ENCODE results near the gene REN.

REN gene

DNA sequence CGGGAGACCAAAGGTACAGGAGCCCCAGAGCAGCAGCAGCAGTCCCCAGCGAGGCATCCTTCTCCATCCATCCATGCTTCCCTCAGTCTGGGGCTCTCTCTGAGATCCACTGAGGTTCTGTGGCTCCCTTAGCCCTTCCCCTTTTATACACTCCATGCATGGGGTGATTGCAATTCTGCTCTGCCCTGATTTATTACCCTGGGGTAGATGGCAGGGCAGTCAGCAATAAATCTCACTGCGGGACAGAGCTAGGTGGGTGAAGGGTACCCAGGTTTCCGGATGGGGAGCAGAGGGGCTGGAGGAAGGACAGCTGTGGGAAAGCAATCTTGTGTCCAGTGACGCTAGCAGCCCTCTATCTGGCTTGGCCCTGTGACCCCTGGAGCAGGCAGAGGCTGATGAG lies at the start of gene REN:
Gene REN, minus strand, starts transcription at position 119 of the 400 bp plus-strand sequence. Its CDS starts 44 bp downstream, at position 75.
- no peak for DNase-seq (ENCODE audit: low read depth)

DNA sequence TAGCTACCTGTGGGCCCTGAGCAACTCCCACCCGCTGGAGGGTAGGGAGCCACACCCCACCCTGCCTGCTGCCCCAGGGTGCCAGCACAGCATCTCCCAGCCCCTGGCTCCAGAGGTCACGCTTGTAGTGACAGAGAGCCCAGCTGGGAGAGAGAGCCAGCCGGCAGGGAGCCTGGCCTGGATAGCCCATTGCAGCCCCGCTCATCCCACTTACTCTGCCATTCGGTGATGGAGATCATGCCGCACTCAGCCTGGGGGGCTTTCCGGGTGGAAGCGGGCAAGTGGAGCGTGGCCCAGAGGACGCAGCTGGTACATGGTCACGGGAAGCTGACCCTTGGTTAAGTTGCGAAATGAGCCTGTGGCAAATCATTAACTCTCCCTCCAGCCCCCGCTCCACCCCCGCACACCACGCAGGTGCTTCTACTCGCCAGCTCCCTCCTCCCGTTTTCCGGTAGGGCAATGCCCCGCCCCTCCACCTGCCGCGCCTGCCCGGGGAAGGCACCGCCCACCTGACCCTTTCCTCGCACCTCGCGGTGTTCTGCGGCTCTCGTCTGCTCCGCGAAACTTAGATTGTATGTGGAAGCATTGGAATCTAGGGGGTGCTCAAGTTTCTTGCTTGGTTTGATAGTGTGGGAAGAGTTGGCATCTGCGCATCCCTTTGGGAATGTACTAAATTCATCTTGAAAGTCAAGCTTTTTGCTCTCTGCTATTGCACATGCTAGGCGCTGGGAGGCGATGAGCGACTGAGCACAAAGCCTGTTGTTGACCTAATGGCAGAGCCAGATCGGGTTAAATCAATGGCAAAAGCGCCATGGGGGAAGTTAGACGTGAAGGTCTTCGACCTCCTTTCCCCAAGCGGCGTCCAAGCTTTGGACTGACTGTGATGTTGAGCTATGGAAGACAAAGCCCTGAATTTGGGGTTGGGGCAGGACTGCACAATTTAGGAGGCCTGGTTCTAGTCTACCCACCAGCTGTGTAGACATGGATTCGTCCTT lies 47.8 kb upstream of the REN start, which contains the start of gene GOLT1A:
Gene GOLT1A, minus strand, starts transcription at position 321 of the 995 bp plus-strand sequence. Its CDS starts 82 bp downstream, at position 239.
- DNase-seq (ENCODE audit: low read depth) = peak; percentile 39

DNA sequence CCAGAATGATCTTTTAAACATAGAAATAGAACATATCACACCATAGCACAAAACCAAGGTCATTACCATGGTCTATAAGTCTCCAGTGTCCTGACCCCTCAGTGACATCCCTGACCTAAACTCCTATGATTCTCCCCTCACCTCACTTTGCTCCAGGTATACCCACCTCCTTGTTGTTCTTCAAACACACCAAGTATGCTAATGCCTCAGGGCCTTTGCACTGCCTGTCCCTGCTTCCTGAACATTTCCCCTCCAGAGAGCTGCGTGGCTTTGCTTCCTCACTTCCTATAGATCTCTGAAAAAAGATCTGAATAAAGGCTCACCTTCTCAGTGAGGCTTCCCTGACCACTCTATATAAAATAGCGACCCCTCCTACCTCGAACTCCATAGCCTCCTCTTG lies 46.6 kb upstream of the REN start:
- no peak for DNase-seq (ENCODE audit: low read depth)

DNA sequence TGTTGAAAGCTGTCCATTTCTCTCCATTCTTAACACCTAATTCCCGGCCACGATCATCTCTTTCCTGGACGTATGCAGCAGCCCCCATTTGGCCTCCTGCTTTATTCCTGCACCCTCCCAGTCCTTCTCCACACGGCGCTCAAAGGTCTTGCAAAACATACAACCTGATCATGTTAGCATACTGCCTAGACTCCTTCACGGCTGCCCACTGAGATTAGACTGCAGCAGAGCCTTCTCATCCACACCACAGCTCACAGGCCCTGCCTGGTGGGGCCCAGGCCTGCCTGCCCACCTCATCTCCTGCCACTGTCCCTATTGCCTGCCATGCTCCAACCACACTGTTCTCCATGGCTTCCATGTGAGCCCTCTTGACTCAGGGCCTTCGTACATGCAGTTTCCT lies 44.9 kb upstream of the REN start:
- no peak for DNase-seq (ENCODE audit: low read depth)

DNA sequence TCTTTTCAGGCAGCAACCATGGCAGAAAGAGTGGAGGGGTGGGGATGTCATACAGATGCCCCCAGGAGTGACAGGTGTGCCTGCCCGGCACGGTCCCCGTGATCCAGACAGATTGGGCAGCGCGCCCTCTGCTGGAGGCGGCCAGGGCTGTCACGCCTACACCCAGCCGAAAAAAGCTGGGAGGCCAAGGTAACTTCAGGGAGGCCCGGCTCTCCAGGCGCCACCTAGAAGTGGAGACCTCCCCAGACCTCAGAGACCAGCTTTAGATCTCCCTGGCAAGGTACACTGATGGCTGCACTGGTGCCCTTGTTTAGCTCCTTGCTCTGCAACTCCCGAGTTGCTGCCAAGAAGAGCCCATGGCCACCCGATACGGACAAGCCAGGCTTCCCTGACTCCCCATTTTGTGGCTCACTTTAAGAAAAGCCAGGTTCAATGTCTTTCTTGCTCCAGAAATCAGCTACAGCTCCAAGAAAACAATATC lies 41.0 kb upstream of the REN start:
- DNase-seq (ENCODE audit: low read depth) = no peak

DNA sequence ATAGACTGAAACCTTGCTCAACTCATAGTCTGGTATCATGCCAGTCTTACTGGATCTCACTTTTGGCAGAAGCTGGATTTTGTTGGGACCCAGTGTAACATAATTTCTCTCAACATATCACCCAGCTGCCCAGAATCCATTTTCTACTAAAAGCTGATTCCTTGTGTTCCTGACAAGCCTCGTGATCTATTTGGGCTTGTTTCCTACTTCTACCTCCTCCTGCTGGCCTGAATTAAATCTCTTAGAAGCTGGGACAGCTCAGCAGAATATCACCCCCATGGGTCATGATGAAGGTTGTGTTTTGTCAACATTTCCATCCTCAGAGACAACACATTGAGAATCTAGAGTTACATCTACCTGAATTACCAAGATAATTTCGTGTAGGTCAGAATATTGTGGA lies 40.0 kb upstream of the REN start:
- DNase-seq (ENCODE audit: low read depth) = no peak

DNA sequence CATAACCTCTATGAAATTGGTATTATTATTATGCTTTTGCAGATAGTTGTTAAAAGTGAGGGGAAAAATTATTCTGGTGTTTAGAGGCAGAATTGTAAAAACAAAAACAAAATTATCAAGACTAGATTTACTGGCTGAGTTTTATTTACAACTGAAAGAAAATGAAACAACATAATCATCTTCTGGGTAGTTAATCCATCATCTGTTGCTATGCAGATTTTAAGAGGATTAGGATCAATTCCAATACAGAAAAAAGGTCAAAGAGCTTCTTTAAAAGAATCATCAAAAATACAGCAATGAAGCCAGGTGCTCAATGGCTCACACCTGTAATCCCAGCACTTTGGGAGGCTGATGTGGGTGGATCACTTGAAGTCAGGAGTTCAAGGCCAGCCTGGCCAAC lies 39.3 kb upstream of the REN start:
- no peak for DNase-seq (ENCODE audit: low read depth)

DNA sequence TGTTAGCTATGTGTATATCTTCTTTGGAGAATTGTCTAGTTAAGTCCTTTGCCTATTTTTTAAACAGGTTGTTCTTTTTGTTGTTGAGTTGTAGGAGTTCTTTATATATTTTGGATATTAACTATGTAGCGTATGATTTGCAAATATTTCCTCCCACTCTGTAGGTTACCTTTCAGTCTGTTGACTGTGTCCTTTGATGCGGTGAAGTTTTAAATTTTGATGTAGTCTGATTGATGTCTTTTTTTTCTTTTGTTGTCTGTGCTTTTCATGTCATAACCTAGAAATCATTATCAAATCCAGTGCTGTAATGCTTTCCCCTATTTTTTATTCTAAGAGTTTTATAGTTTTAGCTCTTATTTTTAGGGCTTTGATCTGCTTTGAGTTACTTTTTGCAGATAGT lies 38.8 kb upstream of the REN start:
- no peak for DNase-seq (ENCODE audit: low read depth)

DNA sequence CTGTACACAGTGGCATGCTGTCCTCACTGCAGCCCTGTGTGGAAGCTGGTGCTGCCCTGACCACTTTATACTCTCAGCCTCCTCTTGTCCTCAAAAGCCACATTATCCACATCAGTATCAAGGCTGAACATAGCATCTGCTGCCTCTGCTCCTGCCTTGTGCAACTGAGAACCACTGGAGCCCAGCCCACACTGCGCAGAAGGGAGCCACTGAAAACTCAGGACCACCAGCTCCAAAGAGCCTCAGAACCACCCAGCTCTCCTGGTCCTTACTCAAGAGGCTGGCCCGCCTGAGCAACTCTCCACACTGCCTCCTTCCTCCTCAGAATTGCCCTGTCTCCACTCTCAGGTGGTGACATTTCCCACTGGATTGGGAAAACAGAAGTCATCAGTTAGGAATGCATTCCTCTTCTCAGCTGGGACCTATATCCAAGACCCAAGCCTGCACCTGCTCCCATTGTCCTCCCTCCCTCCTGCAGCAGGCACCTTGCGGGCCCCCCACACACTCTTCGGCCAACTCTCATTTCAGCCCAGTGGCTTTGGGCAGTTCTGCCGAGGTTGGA lies 37.1 kb upstream of the REN start:
- DNase-seq (ENCODE audit: low read depth) = no peak

DNA sequence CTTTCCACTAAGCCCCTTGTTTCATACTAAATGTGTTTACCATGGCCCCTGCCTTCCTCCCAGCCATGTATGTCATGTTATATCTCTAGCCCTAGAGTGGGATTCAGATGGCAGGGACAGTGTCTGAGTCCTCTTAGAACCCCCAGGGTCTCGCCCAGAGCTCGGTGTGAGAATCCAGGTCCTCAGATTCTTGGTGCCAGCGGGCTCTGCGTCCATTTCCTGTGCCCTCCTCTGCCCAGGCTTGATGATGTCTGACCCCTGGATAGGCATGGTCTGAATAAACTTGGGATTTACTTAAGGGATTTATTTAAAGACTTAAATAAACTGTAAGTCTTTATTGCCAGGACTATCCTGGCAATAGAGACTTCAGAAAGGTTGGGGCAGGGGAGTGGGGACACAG lies 36.3 kb upstream of the REN start:
- no peak for DNase-seq (ENCODE audit: low read depth)

DNA sequence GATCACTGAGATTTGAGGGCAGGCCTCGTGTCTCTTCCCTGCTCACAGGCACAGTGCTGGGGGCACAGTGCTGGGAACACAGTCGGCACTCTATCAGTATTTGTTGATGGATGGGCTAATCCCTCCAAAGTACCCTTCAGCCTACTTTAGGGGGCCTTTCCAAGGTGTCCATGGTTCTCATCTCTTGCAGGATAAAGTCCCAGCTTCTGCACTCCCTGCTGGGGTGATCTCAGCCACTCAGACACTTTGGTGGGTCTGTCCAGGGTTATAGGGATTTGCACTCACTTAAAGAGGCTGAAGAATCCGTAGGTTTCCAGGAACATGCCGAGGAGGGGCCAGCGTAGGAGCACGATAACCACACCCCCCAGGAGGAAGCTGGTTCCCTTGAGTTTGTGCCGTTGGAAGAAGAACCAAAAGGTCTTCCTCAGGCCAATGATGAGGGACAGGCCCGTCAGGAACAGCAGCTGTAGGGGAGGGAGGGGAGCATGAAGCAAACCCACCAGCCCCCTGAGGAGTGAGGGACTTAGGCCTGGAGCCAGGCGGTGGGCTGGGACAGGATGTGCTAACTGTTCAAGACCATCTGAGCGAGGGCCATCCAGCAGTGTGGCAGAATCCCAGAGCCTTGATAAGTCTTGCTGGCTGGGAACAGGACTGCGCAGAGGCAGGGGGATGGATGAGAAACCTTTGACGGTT lies 35.4 kb upstream of the REN start:
- DNase-seq (ENCODE audit: low read depth) = no peak

DNA sequence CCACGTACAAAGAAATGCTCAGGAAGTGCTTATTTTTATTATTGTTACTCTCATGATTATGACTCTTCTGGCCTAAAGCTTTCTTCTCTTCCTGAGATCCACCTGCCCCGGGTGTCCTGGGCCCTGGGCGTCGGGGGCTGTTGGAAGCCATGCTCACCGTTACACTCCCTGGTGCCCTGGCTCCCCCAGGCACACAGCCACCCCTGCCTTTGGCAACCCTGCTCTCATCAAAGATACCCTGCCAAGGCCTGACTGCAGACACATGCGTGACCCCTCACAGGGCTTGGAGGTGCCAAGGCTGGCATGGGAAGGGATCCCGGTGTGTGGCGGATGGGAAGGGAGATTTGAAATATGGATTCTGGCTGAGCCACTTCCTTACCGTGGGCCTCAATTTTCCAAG lies 33.4 kb upstream of the REN start:
- DNase-seq (ENCODE audit: low read depth) = no peak

DNA sequence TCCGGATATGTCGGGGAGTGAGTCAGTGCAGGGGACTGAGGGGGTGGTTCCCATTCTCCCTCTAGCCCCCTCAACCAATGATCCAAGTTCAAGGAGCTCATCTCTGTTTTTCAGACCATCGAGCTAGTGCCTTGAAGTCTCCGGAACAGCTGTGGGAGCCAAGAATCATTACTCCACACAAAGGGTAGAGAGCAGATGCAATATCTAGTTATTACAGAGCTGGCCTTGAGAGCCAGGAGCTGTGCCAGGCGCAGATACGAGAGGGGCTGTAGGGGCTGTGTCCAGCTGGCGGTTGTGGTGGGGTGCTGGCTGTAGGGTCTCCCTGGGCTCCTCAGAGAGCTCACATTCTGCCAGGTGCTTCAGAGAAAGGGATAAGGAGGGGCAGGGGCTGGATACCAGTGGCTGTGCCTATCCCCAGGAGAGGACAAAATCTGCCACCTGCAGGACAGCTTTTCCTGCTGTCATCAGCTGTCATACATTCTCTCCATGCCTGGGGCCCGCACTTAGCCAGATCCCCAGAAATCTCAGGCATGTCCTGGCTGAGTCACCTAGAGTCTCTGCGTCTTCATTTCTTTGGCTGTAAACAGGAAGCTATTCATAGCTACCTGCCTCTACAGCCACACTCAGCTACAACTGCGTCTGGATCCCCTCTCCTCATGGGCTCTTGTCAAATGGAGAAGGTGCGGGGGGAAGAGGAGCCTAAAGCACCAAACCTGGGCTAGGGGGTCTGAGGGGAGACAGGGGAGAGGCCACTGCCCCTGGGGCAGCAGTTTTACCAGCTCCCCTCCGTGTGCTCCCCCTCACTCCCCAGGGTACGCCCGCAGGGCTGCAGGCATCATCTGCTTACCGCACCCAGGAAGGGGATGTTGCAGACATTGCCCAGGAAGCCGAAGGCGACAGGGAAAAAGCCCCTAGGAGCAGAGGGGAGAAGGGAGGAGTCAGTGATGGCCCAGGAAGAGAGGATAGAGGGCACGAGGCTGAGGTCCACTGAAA lies 32.5 kb upstream of the REN start:
- peak; percentile 34 for DNase-seq (ENCODE audit: low read depth)

DNA sequence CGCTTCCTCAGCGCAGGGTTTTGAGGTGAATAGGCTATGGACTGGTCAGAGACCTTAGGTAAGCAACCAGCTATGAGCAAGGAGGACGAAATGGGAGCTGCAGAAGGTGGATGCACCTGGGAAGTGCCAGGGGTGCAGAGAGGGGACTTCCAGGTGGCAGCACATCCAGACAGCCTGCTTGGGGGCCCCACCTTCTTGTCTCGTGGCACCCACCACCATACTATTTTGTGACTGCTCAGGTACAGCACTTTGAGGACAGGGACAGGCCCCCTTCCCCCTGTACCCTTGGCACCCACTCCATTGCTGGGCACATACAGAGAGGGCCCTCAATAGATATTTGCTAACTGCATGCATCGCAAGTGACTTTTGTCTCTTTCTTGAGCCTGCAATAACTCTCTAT lies 30.9 kb upstream of the REN start:
- DNase-seq (ENCODE audit: low read depth) = no peak

DNA sequence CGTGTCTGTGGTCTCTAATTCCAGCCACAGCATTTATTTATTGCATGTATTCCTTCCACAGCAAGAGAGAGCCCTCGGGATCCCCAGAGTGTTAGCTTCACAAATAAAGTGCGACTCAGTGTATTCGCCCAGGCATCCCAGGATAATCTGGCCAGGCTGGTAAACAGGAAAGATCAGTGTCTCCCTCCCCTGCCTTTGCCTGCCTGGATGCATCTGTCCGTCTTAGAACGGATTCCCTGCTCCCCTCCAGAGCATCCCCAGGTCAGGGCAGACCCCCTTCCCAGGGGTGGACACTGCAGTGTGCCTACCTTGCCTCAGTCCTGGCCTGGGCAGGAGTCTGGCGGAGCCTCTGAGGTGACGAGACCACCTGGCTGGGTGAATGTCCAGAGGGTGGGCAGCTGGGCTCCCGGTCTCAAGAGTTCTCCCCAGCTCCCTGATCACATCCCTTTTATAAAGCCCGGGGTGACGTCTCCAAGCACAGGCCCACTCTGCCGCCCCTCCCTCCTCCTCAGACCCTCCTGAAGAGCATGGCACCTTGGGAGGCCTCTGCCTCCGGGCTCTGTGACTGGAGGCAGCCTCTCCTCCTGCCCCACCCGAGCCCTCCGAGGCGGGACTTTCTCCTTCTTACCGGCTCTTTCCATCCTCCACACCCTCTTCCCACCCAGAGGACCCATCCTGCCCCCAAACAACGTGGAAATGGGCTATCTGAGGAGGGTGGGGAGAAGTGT lies 30.1 kb upstream of the REN start, which contains the start of gene KISS1:
Gene KISS1, minus strand, starts transcription at position 424 of the 728 bp plus-strand sequence. CDS start 3,615 bp downstream, outside the sequence.
- no peak for DNase-seq (ENCODE audit: low read depth)

DNA sequence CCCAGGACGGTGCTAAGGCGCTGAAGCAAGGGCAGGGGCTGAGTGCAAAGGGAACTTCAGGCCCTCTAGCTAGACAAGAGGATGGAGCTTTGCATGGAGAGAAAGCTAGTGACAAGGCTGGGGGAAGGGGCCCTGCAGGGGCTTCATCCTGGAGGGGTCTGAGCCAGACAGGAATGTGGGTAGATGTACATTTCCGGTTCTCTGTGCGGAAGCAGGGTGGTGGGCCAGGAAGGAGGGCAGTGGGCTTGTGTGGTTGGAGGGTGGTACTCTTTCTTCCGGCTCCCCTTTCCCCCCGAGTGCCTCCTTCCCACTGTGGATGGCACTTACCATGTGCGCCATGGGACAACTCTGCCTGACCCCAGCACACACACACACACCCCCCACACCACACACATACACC lies 28.6 kb upstream of the REN start:
- no peak for DNase-seq (ENCODE audit: low read depth)

DNA sequence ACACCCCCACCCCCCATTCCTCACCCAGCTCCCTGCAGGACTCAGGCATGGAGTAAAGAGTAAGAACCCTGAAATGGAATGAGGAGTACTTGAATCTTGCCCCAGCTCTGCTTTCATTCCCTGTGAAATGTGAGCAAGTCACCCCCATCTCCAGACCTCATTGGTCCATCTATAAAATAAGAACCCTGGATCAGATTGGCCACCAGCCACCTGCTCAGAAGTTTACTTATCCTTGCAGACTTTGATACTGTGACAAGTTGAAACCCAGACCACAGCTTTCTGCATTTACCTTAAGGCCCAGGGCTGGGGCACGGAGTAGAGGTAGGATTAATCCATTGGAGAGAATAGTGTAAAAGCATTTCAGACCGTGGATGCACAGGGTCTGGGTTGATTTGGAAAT lies 27.9 kb upstream of the REN start:
- no peak for DNase-seq (ENCODE audit: low read depth)

DNA sequence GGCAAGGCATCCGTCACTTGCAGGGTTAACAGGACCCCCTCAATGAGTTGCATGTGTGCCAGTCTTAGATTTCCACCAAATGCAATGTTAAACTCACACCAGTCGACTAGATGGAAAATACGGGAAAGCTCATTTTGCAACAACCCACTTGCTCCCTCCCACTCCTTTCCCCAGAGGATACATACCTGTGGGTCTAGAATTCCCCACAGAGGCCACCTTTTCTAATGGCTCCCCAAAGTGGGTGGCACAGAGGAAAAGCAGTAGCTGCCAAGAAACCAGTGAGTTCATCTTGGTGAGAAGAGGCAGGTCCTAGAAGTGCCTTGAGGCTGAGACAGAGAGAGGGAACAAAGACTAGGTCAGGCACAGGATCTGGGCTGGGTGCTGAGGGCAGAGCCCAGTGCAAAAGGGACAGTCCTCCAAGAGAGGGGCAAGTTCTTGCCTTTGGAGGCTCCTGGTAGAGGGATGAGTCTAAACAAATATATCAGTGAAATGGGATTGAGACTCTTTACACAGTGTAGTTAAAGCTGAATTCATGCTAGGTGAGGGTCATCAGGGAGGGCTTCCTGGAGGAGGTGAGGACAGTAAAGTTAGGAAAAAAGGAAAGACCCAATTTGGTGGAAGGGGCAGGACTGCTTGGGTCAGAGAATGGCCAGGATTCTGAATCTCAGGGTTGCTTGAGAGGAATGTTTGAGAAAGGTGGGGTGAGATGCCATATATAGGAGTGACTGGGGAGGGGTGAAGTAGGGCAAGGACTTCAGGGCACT lies 26.6 kb upstream of the REN start:
- no peak for DNase-seq (ENCODE audit: low read depth)

DNA sequence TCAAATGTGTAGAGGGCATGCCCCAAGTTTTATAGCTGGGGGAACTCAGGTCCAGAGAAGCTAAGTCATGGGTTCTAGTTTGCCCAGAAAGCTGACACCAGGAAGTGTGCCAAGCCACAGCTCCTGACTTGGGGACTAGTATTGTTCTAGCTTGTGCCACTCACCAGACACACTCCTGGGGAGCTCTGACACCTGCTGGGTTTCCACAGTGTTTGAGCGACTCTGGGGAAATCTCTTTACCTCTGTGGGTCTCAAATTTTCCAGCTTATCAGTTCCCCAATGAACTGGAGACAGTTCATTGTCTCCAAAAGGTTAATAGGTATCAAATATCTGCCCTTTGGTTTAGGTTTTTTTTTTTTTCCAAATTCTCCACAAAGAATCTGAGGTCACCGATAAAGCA lies 25.9 kb upstream of the REN start:
- DNase-seq (ENCODE audit: low read depth) = no peak

DNA sequence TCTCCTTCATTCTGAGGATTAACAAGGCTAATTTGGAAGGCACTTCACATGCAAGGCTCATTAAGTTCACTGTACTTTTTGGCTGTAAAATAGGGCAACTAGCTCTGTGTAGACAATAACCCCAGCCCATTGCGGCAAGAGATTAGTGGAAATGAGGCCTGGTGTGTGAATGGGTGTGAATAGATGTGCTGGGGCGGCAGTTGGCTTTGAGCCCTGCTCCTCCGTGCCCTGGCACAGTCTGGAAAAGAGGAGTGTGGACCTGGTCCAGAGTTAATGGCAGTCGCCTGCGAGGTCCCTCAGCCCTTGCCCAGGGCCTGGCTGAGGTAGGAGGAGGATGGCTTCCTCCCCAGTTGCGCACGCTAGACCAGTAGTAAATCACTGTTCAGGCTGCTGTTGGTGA lies 25.3 kb upstream of the REN start:
- DNase-seq (ENCODE audit: low read depth) = no peak
